Esophagus squamous epithelium (tissue), 5 donors: ENCODE measurements around the gene FGF1. TPM values are rescaled to one million over a fixed set of nuclear protein-coding genes. Genes with fewer than 3 reads are reported as not detected.
A peak's percentile ranks its signal among the peaks of the same experiment; 100 is the strongest.

Source experiments
- DNase-seq: peaks from one replicate; lab custom pipeline; 2025; lab: John Stamatoyannopoulos, UW
- H3K27ac ChIP-seq, 4 donors: fragments of 200-600 bp; sonication (generic); one replicate each; pipeline ENCODE4 v1.5.1; 2016 to 2019; ENCODE audit warnings: mild to moderate bottlenecking in 1 of 4
- H3K27me3 ChIP-seq, 4 donors: fragments of 200-600 bp; sonication (generic); 1 replicate in 3 of 4; 2 replicates in 1 of 4; pipeline versions ENCODE4 v1.5.1 to v1.6.0; 2017 to 2021; ENCODE audit warnings: antibody characterized with exemption in 1 of 4
- H3K36me3 ChIP-seq, 3 donors: fragments of 200-600 bp; sonication (generic); one replicate each; pipeline ENCODE4 v1.5.1; 2016 to 2019
- H3K4me1 ChIP-seq, 3 donors: fragments of 200-600 bp; sonication (generic); one replicate each; pipeline ENCODE4 v1.5.1; 2017 to 2019
- H3K4me3 ChIP-seq, 4 donors: fragments of 200-600 bp; sonication (generic); 1 replicate in 3 of 4; 2 replicates in 1 of 4; pipeline ENCODE4 v1.5.1; 2016 to 2019; ENCODE audit warnings: mild to moderate bottlenecking in 2 of 4, moderate library complexity in 1 of 4
- H3K9me3 ChIP-seq, 3 donors: fragments of 200-600 bp; sonication (generic); one replicate each; pipeline ENCODE4 v1.5.1; 2016 to 2019
- CTCF ChIP-seq, 6 experiments: fragments of 450-650 bp in 4 of 6; fragments of 200-600 bp in 2 of 6; sonication (generic) in 2 of 6; IDR thresholded peaks; one replicate each; pipeline ENCODE4 v1.5.1; 2016 to 2019; ENCODE audit warnings: antibody characterized with exemption in 6 of 6, mild to moderate bottlenecking in 4 of 6, moderate library complexity in 4 of 6
- POLR2A ChIP-seq, 4 donors: fragments of 450-650 bp; IDR thresholded peaks; one replicate each; pipeline ENCODE4 v1.6.1; 2017; ENCODE audit warnings: antibody characterized with exemption in 4 of 4, mild to moderate bottlenecking in 4 of 4, moderate library complexity in 3 of 4
- WGBS, 2 donors: methylation state at CpG; one replicate each; pipeline ENCODE4 v1.1.5; 2018; 5-methylcytosine and 5-hydroxymethylcytosine counted together
- intact Hi-C: fragments of 100-400 bp; cut with DNase I; formaldehyde crosslinking; loops from one replicate; pipeline ENCODE4 v1.15.0; 2022
- total RNA-seq, 4 donors: library from RNA; depleted of rRNA; stranded (reverse); fragments of >200 nt; gene quantifications; one replicate each; pipeline ENCODE4 v1.1.0, GENCODE V29; 2016
- donor health status: DM: yes; HTN: yes; CAD: no.

Gene FGF1
- total RNA-seq, 4 donors from 2014 or later: 0.38 to 2.4 (median 1.6) TPM; not detected in 1

- H3K4me3 ChIP-seq: no peak overlapping the region
- H3K36me3 ChIP-seq: no peaks in the 10 kb centered on the region
- H3K27me3 ChIP-seq: peaks cover 0 to 7% (median 0%) of the 10 kb centered on the region in 4 donors
- intact Hi-C loops: no loop called here
- H3K9me3 ChIP-seq: no peaks in the 10 kb centered on the region
- TF ChIP-seq CTCF (IDR thresholded peaks at IDR 0.05): no peak
- TF ChIP-seq POLR2A (IDR thresholded peaks at IDR 0.05): no peak
- H3K27ac ChIP-seq: no peak overlapping the region
- no peak for DNase-seq
- H3K4me1 ChIP-seq: peaks cover 6 to 24% (median 8%) of the 10 kb centered on the region in 3 donors
- 77 to 80% methylated on average over 8 of the region's 8 CpGs for WGBS, 2 donors
These were observed 141.7 kb downstream of the FGF1 start for GRCh38 chr5:142544071-142544753.

- Histone ChIP-seq H3K4me3 (no peak overlapping the region), H3K4me1 (peaks cover 6 to 17% (median 8%) of the 10 kb centered on the region in 3 donors), H3K27me3 (peaks cover 0 to 7% (median 0%) of the 10 kb centered on the region in 4 donors), H3K27ac (peak overlapping the region in 2 of 4 donors; percentile 8 to 59), H3K9me3 (no peaks in the 10 kb centered on the region), H3K36me3 (no peaks in the 10 kb centered on the region)
- WGBS, 2 donors: 62 to 75% methylated on average over 2 to 3 of the region's 3 CpGs
- no peak for DNase-seq
- TF ChIP-seq CTCF (IDR thresholded peaks at IDR 0.05) (peak in 3 of 6 experiments; percentile 9 to 33 (median 31)), POLR2A (IDR thresholded peaks at IDR 0.05) (no peak)
- intact Hi-C loops: no loop called here
These were observed 143.0 kb downstream of the FGF1 start for GRCh38 chr5:142542906-142543305.

Other genes starting within 250 kb of the FGF1 start
- gene ARHGAP26, start 84.3 kb upstream of the FGF1 start, total RNA-seq: 10 to 100 TPM in 3 of 4 donors, 1 to 10 TPM in 1; 4.4 to 18.7 (median 15.4) TPM